Measurements from ENCODE around the gene PTTG1.

DNA sequence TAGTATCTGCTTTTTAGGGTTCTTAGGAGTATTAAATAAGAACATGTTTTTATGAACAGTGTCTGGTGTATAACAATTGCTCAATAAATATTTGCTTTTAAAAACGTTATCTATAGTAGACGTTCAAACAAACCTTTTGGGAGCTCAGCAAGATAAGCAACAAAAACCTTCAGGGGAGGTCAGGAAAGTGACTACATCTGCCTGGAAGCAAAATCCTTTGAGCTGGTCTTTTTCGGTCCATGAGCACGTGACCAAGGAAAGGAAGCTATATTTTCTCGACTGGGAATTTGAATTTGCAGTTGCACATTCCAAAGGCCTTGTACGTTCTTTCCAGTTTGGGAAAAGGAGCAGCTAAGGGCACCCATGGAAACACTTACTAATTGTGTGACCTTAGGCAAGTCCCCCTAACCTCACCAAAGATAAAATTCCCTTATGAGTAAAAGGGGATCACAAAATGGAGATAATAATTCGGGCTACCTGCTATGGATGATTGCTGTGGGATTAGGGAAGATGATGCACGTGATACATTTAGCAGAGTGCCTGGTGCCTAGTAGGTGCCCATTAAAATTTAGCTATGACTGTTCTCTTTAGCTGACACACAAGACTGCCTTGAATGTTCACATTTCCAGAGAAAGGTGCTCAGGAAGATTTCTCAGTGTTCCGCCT, 45.4 kb downstream of the PTTG1 start:
- TF ChIP-seq POLR2A (IDR thresholded peaks at IDR 0.05; ENCODE audit: low read depth, low read length) (no peak), POLR2AphosphoS5 (IDR thresholded peaks at IDR 0.05; ENCODE audit: low read depth, low read length) (no peak)

Data from GM12891 (cell line).